ENCODE results near the gene CKMT2.

The CKMT2 gene

DNA sequence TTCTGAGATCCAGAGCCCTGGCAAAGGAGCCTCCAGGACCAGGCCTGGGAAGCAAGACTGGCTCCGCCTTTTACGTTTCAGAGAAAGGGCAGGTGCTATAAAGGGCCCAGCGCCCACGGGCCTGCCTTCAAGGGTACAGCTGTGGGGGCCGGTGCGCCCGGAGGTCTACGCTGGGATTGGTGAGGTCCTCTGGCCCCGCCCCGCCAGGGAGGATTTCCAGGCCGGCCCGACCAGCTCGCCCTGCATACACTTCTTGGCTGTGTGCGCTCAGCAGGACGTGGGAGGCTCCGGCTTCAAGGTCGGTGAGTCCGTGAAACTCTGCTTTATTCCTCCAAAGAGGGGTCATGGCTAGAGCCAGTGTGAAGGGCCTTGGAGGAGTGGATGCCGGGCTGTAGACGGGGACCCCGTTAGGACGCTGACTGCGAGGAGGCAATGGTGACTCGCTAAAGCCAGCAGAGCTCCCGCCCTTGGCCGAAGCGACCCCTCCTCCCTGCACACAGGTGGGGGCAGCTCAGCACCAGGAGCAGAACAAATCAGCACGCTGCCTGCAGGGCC, at the start of gene CKMT2:
Gene CKMT2 (plus strand): TSS at position 243 of the 555 bp plus-strand sequence. CDS start 17,811 bp downstream, outside the sequence.
- Histone ChIP-seq H3K9ac (ENCODE audit: low read length) (peak within 1 kb of the TSS; percentile 63), H3K27me3 (ENCODE audit: control insufficient read depth, insufficient read depth, low read length) (no peaks in the 10 kb centered on the region), H3K4me1 (ENCODE audit: control insufficient read depth, insufficient read depth, low read length) (no peaks in the 10 kb centered on the region), H3K36me3 (ENCODE audit: control insufficient read depth, insufficient read depth, low read length) (no peaks in the 10 kb centered on the region), H3K4me3 (ENCODE audit: low read length) (peak within 1 kb of the TSS; percentile 32), H3K9me3 (ENCODE audit: control insufficient read depth, low read length) (no peaks in the 10 kb centered on the region)

DNA sequence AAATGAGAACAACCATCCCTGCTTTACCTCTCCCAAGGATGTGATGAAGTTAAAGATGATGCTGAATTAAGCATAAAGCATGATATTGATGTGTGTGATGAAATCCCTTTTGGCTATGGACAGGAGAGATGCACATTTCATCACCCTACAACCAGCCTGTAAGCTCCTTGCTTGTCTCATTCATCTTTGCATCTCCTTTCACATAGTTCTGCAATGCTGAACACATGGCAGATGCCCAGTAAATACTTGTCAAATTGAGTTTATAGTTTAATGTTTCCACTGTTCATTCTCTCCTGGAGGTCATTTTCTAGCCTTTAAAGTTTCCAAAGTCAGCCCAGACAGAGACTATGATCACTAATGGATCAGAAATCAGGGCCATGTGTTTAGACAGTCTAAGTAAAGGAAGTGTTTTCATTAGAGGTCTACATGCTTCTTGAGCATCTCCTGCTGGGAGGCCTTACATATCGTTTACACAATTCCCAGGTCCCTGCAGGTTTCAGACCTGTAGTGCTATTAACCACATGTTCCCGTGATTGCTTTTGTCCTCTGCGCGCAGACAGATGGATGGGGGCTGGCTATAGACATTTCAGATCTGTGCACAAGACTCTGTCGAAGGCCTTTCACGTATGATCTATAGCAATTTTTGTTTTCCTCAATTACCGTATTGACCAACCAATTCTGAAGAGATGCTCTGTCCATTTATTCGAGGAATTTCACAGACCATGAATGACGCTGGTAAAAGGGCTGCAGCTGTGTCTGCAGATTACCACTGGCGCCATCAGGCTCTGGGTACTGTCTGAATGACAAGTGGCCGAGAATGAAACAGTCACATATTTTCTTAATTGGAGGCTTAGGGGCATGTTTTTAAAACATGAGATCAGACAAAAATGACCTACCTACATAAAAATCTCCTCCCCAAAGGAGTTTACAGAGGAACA, 49.0 kb upstream of the CKMT2 start:
- H3K9me3 ChIP-seq (ENCODE audit: control insufficient read depth, low read length): no peaks in the 10 kb centered on the region
- no peak overlapping the region for H3K9ac ChIP-seq (ENCODE audit: low read length)
- H3K4me3 ChIP-seq (ENCODE audit: low read length): no peak overlapping the region
- no peaks in the 10 kb centered on the region for H3K27me3 ChIP-seq (ENCODE audit: control insufficient read depth, insufficient read depth, low read length)
- H3K4me1 ChIP-seq (ENCODE audit: control insufficient read depth, insufficient read depth, low read length): no peaks in the 10 kb centered on the region
- no peaks in the 10 kb centered on the region for H3K36me3 ChIP-seq (ENCODE audit: control insufficient read depth, insufficient read depth, low read length)

DNA sequence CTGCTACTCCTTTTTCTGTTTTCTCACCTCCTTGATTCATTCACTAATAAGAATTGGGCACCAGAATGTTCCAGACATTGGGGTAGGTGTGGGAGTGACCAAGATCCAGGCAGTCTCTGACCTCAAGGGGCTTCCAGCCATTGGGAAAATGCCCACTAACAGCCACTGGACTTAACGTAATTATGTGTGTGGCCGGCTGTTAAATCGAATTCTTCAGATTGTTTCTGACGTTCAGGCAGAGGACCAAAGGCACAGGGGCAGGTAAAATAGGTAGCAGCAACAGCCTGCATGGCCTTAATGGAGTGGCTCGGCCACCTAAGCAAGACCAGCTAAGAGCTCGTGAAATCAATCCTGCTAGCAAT, 48.4 kb upstream of the CKMT2 start:
- no peaks in the 10 kb centered on the region for H3K36me3 ChIP-seq (ENCODE audit: control insufficient read depth, insufficient read depth, low read length)
- no peaks in the 10 kb centered on the region for H3K4me1 ChIP-seq (ENCODE audit: control insufficient read depth, insufficient read depth, low read length)
- H3K9me3 ChIP-seq (ENCODE audit: control insufficient read depth, low read length): no peaks in the 10 kb centered on the region
- H3K4me3 ChIP-seq (ENCODE audit: low read length): no peak overlapping the region
- no peaks in the 10 kb centered on the region for H3K27me3 ChIP-seq (ENCODE audit: control insufficient read depth, insufficient read depth, low read length)
- H3K9ac ChIP-seq (ENCODE audit: low read length): no peak overlapping the region

DNA sequence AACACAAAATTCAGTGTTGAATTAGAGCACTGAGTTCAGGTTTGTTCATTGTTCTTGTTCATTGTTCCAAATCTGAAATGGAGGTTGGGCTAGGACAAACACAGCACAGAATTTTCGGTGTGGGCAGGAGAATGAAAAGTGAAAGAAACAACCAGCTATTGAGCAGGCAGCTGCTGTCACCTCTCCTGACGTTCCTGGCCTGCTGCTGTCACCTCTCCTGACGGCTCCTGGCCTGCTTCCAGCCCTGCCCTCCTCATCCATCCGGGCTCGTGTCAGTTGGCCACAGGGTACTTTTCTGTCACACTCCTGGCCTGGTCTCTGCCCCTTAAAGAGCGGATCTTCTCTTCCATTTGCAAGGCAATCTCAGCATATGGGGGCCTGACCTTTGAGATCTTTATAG, 45.2 kb upstream of the CKMT2 start:
- Histone ChIP-seq H3K4me1 (ENCODE audit: control insufficient read depth, insufficient read depth, low read length) (no peaks in the 10 kb centered on the region), H3K9ac (ENCODE audit: low read length) (no peak overlapping the region), H3K4me3 (ENCODE audit: low read length) (no peak overlapping the region)

GRCh38 chr5:81188962-81189361, 44.2 kb upstream of the CKMT2 start:
- Histone ChIP-seq H3K4me1 (ENCODE audit: control insufficient read depth, insufficient read depth, low read length) (no peaks in the 10 kb centered on the region), H3K27me3 (ENCODE audit: control insufficient read depth, insufficient read depth, low read length) (no peaks in the 10 kb centered on the region), H3K9me3 (ENCODE audit: control insufficient read depth, low read length) (no peaks in the 10 kb centered on the region), H3K9ac (ENCODE audit: low read length) (no peak overlapping the region), H3K36me3 (ENCODE audit: control insufficient read depth, insufficient read depth, low read length) (no peaks in the 10 kb centered on the region), H3K4me3 (ENCODE audit: low read length) (no peak overlapping the region)

More for the DNA sequence above, 45.2 kb upstream of the CKMT2 start:
- Histone ChIP-seq H3K27me3 (ENCODE audit: control insufficient read depth, insufficient read depth, low read length) (no peaks in the 10 kb centered on the region), H3K36me3 (ENCODE audit: control insufficient read depth, insufficient read depth, low read length) (no peaks in the 10 kb centered on the region), H3K9me3 (ENCODE audit: control insufficient read depth, low read length) (no peaks in the 10 kb centered on the region)

- Histone ChIP-seq H3K9ac (ENCODE audit: low read length) (no peak overlapping the region), H3K4me3 (ENCODE audit: low read length) (no peak overlapping the region)
Observed at GRCh38 chr5:81189875-81190498, 43.1 kb upstream of the CKMT2 start.

GRCh38 chr5:81191726-81192372, 41.3 kb upstream of the CKMT2 start:
- peaks cover 6% of the 10 kb centered on the region for H3K4me1 ChIP-seq (ENCODE audit: control insufficient read depth, insufficient read depth, low read length)
- H3K9me3 ChIP-seq (ENCODE audit: control insufficient read depth, low read length): no peaks in the 10 kb centered on the region
- no peaks in the 10 kb centered on the region for H3K36me3 ChIP-seq (ENCODE audit: control insufficient read depth, insufficient read depth, low read length)
- H3K4me3 ChIP-seq (ENCODE audit: low read length): no peak overlapping the region
- H3K27me3 ChIP-seq (ENCODE audit: control insufficient read depth, insufficient read depth, low read length): no peaks in the 10 kb centered on the region
- H3K9ac ChIP-seq (ENCODE audit: low read length): no peak overlapping the region

More at GRCh38 chr5:81189875-81190498, 43.1 kb upstream of the CKMT2 start:
- Histone ChIP-seq H3K9me3 (ENCODE audit: control insufficient read depth, low read length) (no peaks in the 10 kb centered on the region), H3K27me3 (ENCODE audit: control insufficient read depth, insufficient read depth, low read length) (no peaks in the 10 kb centered on the region), H3K4me1 (ENCODE audit: control insufficient read depth, insufficient read depth, low read length) (peaks cover 3% of the 10 kb centered on the region), H3K36me3 (ENCODE audit: control insufficient read depth, insufficient read depth, low read length) (no peaks in the 10 kb centered on the region)

- no peak overlapping the region for H3K4me3 ChIP-seq (ENCODE audit: low read length)
- peaks cover 6% of the 10 kb centered on the region for H3K4me1 ChIP-seq (ENCODE audit: control insufficient read depth, insufficient read depth, low read length)
- no peak overlapping the region for H3K9ac ChIP-seq (ENCODE audit: low read length)
- H3K27me3 ChIP-seq (ENCODE audit: control insufficient read depth, insufficient read depth, low read length): no peaks in the 10 kb centered on the region
- H3K36me3 ChIP-seq (ENCODE audit: control insufficient read depth, insufficient read depth, low read length): no peaks in the 10 kb centered on the region
- H3K9me3 ChIP-seq (ENCODE audit: control insufficient read depth, low read length): no peaks in the 10 kb centered on the region
Observed at GRCh38 chr5:81192373-81192750, 40.8 kb upstream of the CKMT2 start.

DNA sequence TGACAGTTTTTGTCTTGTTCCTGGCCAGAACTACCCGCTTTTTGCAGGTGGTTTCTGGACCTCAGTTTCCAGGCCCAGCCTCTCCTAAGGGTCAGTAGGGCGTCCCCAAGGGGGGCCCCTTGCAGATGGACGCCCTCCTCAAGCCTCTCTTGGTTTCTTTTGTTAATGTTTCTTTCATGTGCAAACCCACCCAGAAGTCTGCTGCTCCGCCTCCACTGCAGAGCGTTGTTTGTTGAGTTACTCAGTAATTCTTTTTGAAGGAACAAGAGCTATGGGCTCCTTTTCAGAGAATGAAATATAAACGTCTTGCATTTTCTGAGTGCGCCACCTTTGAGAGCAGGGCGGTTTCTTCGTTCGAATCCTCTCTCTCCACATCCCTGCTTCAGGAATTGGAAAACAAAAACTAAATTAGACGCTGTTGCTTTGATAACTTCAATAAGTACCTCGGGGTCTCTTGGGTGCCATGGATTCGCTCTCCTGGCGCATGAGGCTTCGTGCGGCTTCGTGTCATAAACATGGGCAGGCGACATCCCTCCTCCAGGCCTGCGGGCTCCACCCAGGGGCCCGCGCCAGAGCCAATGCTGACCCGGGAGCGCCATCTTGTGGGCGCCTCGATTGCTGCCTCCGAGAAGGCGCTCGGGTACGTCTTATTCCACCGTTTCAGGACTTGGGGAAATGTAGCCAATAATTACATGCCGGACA, 38.3 kb upstream of the CKMT2 start:
- peaks cover 6% of the 10 kb centered on the region for H3K4me1 ChIP-seq (ENCODE audit: control insufficient read depth, insufficient read depth, low read length)
- no peaks in the 10 kb centered on the region for H3K9me3 ChIP-seq (ENCODE audit: control insufficient read depth, low read length)
- no peaks in the 10 kb centered on the region for H3K36me3 ChIP-seq (ENCODE audit: control insufficient read depth, insufficient read depth, low read length)
- H3K9ac ChIP-seq (ENCODE audit: low read length): no peak overlapping the region
- H3K4me3 ChIP-seq (ENCODE audit: low read length): no peak overlapping the region
- H3K27me3 ChIP-seq (ENCODE audit: control insufficient read depth, insufficient read depth, low read length): no peaks in the 10 kb centered on the region

DNA sequence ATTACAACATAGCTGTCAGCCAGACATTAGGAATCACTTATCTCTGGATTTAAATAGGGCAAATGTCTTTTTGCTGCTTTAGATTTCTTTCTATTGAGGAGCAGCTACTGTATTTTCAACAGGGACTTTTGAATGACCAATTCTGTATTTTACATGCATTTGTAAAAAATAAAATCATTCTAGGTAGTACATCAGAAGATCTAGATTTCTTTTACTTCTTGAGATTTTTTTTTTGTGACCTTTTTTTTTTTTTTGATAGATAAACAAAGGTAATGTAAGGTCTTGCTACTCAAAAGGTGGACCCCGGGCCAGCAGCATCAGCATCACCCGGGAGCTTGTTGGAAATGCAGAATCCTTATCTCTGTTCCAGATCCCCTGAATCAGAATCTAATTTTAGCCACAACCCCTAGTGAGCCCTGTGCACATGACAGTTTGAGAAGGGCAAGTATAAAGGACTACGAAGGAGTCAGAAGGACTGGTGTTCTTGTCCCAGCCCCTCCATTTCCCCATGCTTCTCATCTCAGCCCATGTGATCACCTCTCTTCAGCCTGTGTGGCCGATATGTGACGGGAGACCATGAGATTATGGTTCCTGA, 37.7 kb upstream of the CKMT2 start:
- no peaks in the 10 kb centered on the region for H3K27me3 ChIP-seq (ENCODE audit: control insufficient read depth, insufficient read depth, low read length)
- no peaks in the 10 kb centered on the region for H3K36me3 ChIP-seq (ENCODE audit: control insufficient read depth, insufficient read depth, low read length)
- H3K4me3 ChIP-seq (ENCODE audit: low read length): no peak overlapping the region
- no peaks in the 10 kb centered on the region for H3K9me3 ChIP-seq (ENCODE audit: control insufficient read depth, low read length)
- peaks cover 6% of the 10 kb centered on the region for H3K4me1 ChIP-seq (ENCODE audit: control insufficient read depth, insufficient read depth, low read length)
- H3K9ac ChIP-seq (ENCODE audit: low read length): no peak overlapping the region

DNA sequence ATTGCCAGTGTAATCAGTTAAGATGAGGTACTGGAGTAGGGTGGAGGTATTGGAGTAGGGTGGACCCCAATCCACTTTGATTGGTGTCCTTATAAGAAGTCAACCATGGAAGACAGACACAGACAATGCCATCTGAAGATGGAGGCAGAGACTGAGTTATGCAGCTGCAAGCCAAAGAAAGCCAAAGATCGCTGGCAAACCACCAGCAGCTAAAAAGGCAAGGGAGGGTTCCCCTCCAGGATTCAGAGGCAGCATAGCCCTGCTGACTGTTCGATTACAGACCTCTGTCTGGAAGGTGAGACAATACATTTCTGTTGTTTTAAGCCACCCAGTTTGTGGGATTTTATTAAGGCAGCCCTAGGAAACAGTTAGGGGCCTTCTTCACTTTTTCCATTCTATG, 30.5 kb upstream of the CKMT2 start:
- H3K27me3 ChIP-seq (ENCODE audit: control insufficient read depth, insufficient read depth, low read length): no peaks in the 10 kb centered on the region
- H3K36me3 ChIP-seq (ENCODE audit: control insufficient read depth, insufficient read depth, low read length): no peaks in the 10 kb centered on the region
- H3K9me3 ChIP-seq (ENCODE audit: control insufficient read depth, low read length): no peaks in the 10 kb centered on the region
- no peak overlapping the region for H3K9ac ChIP-seq (ENCODE audit: low read length)
- no peak overlapping the region for H3K4me3 ChIP-seq (ENCODE audit: low read length)
- H3K4me1 ChIP-seq (ENCODE audit: control insufficient read depth, insufficient read depth, low read length): no peaks in the 10 kb centered on the region
